ENCODE data around the gene SQOR.

SQOR gene

DNA sequence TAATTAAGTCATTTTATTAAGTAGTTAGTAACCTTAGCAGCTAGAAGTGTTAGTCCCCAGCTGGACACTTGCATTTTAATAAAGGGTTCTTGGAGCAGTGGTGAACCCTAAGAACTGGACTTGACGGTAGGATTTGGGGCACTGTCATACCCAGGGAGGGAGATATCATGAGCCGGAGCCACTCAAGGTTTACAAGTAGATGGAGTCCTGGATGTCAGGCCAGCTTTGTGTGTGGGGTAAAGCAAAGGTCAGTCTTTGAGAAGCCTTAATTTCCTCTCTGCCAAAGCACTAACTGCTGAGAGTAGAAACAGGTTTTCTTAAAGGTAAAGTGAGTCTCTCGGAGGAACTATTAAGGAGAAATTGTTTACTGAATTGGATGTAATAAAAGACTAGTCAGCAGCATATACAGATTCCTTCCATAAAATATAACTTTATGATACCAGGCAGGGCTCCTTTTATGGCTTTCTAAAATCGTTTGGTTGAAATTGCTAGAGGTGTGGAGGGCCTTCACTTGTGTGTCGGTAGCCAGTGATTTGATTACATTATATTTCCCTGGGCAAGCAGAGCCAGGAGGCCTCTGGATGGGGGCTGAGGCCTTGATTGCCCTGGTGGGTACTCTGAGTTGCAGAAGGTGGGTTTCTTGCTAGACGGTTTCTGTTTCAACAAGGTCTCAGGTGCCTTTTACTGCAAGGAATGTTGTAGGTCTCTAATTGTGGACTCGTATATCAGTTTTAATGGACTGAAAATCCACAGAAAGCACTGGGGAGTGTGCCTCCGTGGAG lies 23.1 kb downstream of the SQOR start:
- TF ChIP-seq YY1 (IDR thresholded peaks at IDR 0.05; ENCODE audit: low read depth) (no peak), NFIC (IDR thresholded peaks at IDR 0.05) (no peak), FOXM1 (IDR thresholded peaks at IDR 0.05; ENCODE audit: borderline replicate concordance, low read depth) (no peak), CREB1 (IDR thresholded peaks at IDR 0.05; ENCODE audit: low read depth) (no peak), CEBPB (IDR thresholded peaks at IDR 0.05) (no peak), TAF1 (IDR thresholded peaks at IDR 0.05; ENCODE audit: low read depth) (no peak)
- TF ChIP-seq, protein P1, sequence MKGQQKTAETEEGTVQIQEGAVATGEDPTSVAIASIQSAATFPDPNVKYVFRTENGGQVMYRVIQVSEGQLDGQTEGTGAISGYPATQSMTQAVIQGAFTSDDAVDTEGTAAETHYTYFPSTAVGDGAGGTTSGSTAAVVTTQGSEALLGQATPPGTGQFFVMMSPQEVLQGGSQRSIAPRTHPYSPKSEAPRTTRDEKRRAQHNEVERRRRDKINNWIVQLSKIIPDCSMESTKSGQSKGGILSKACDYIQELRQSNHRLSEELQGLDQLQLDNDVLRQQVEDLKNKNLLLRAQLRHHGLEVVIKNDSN (IDR thresholded peaks at IDR 0.05) = no peak
- TF ChIP-seq, protein P2, sequence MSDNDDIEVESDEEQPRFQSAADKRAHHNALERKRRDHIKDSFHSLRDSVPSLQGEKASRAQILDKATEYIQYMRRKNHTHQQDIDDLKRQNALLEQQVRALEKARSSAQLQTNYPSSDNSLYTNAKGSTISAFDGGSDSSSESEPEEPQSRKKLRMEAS (IDR thresholded peaks at IDR 0.05) = no peak

DNA sequence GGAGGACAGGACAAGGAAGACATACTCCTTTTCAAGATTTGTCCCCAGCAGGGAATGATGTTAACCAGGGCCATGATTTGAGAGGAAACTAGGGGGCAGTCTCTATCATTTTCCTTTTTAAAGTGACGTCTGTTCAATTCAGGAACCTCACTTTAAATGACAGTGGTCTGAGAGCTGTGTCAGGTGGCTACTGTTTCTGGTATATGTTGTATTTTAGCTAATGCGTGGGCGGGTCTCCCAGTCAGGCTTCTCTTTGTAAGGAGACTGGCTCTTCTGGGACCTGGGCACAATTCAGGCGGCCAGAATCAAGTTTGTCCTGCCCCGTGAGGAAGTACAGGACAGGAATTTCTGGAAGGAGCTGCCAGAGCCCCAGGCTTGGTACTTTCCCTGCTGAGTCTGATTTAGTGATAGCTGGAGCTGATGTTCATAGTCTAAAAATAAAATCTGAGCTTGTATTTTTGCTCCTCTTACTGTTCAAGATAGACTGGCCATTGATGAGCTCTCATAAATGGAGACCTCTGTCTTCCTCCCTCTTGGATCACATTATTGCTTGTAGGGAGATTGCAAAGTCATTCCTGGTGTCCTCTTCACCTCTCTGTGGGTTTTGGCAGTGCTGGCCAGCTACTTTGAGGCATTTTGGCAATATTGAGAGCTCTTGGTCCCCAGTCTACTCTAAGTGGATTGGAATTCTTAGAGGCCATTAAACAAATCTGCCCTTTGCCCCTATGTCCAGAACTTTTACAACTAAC lies 25.6 kb downstream of the SQOR start:
- TF ChIP-seq, protein P1 (IDR thresholded peaks at IDR 0.05) = no peak
- no peak for TF ChIP-seq FOXM1 (IDR thresholded peaks at IDR 0.05; ENCODE audit: borderline replicate concordance, low read depth)
- no peak for TF ChIP-seq CEBPB (IDR thresholded peaks at IDR 0.05)
- TF ChIP-seq, protein P2 (IDR thresholded peaks at IDR 0.05) = no peak
- no peak for TF ChIP-seq YY1 (IDR thresholded peaks at IDR 0.05; ENCODE audit: low read depth)
- TF ChIP-seq TAF1 (IDR thresholded peaks at IDR 0.05; ENCODE audit: low read depth) = no peak
- TF ChIP-seq ZBTB7A (IDR thresholded peaks at IDR 0.05; ENCODE audit: low read depth) = no peak
- no peak for TF ChIP-seq TCF12 (IDR thresholded peaks at IDR 0.05; ENCODE audit: low read depth)
- no peak for TF ChIP-seq NFIC (IDR thresholded peaks at IDR 0.05)
- TF ChIP-seq CREB1 (IDR thresholded peaks at IDR 0.05; ENCODE audit: low read depth) = no peak
- TF ChIP-seq EP300 (IDR thresholded peaks at IDR 0.05; ENCODE audit: borderline replicate concordance) = no peak
- TF ChIP-seq, protein P3, sequence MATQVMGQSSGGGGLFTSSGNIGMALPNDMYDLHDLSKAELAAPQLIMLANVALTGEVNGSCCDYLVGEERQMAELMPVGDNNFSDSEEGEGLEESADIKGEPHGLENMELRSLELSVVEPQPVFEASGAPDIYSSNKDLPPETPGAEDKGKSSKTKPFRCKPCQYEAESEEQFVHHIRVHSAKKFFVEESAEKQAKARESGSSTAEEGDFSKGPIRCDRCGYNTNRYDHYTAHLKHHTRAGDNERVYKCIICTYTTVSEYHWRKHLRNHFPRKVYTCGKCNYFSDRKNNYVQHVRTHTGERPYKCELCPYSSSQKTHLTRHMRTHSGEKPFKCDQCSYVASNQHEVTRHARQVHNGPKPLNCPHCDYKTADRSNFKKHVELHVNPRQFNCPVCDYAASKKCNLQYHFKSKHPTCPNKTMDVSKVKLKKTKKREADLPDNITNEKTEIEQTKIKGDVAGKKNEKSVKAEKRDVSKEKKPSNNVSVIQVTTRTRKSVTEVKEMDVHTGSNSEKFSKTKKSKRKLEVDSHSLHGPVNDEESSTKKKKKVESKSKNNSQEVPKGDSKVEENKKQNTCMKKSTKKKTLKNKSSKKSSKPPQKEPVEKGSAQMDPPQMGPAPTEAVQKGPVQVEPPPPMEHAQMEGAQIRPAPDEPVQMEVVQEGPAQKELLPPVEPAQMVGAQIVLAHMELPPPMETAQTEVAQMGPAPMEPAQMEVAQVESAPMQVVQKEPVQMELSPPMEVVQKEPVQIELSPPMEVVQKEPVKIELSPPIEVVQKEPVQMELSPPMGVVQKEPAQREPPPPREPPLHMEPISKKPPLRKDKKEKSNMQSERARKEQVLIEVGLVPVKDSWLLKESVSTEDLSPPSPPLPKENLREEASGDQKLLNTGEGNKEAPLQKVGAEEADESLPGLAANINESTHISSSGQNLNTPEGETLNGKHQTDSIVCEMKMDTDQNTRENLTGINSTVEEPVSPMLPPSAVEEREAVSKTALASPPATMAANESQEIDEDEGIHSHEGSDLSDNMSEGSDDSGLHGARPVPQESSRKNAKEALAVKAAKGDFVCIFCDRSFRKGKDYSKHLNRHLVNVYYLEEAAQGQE (IDR thresholded peaks at IDR 0.05; ENCODE audit: low read depth) = no peak
- TF ChIP-seq EGR1 (IDR thresholded peaks at IDR 0.05) = no peak
- TF ChIP-seq TEAD4 (IDR thresholded peaks at IDR 0.05) = no peak
- TF ChIP-seq RAD21 (IDR thresholded peaks at IDR 0.05; ENCODE audit: low read depth) = no peak

DNA sequence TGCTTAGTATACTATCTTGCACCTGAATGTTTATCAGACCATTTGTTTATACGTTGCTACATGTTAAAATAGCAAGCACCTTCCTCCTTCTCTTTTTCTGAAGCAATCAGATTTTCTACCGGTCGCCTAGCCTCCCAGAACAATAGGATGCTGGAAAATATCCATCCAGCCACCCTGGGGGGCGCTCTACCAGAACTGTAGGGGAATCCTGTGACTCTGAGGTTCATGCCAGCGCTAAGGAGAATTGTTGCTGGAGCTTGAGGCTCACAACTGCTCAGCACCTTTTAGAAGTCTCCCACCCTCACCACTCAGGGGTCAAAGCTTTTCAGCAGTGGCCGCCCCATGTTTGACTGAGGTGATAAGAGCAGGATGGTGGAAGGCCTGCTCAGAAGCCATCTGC lies 27.5 kb downstream of the SQOR start:
- TF ChIP-seq RAD21 (IDR thresholded peaks at IDR 0.05; ENCODE audit: low read depth) (no peak), TEAD4 (IDR thresholded peaks at IDR 0.05) (no peak), TCF12 (IDR thresholded peaks at IDR 0.05; ENCODE audit: low read depth) (no peak), ZBTB7A (IDR thresholded peaks at IDR 0.05; ENCODE audit: low read depth) (no peak), EGR1 (IDR thresholded peaks at IDR 0.05) (no peak), YY1 (IDR thresholded peaks at IDR 0.05; ENCODE audit: low read depth) (no peak), FOXM1 (IDR thresholded peaks at IDR 0.05; ENCODE audit: borderline replicate concordance, low read depth) (no peak)
- TF ChIP-seq, protein P2 (IDR thresholded peaks at IDR 0.05) = no peak
- TF ChIP-seq, protein P1 (IDR thresholded peaks at IDR 0.05) = no peak
- TF ChIP-seq, protein P3 (IDR thresholded peaks at IDR 0.05; ENCODE audit: low read depth) = no peak

DNA sequence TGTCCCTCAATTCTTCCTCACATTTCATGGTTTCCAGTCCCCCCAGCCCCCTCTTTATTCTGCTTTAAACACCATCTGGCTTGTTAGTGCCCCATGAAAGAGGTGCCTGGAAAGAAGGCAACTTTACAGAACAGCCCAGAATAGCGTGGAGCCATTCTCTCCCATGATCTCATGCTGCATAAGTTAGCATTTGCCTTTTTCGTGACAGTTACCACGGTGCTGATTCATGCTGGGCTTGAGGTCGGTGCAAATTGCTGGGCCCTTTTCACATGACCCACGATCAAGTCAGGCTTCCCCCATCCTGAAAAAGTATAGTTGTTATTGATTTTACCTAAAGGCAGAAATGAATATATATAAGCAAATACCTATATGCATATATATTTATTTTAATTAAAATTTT lies 29.6 kb downstream of the SQOR start:
- TF ChIP-seq YY1 (IDR thresholded peaks at IDR 0.05; ENCODE audit: low read depth) (no peak), CREB1 (IDR thresholded peaks at IDR 0.05; ENCODE audit: low read depth) (no peak)
- TF ChIP-seq, protein P3 (IDR thresholded peaks at IDR 0.05; ENCODE audit: low read depth) = no peak

Measured in Ishikawa (cell line).